HL-60 (cell line): ENCODE data around the gene ACVR2B.

Experiments used
- DNase-seq, 2 experiments: peaks; one replicate each; pipeline ENCODE4 v3.0.0-alpha.2; 2010 to 2020; ENCODE audit warnings: low read depth in 1 of 2, low spot score in 1 of 2
- H3K27ac ChIP-seq: fragments of 250-450 bp; sonication (Bioruptor Pico); replicated peaks from 2 replicates; pipeline ENCODE4 v1.5.1; 2020; ENCODE audit warnings: mild to moderate bottlenecking, moderate library complexity
- H3K27me3 ChIP-seq: fragments of 250-450 bp; sonication (Bioruptor Pico); 2 replicates; pipeline ENCODE4 v1.5.1; 2021; ENCODE audit warnings: mild to moderate bottlenecking, moderate library complexity; ENCODE audit not compliant: insufficient read depth, poor library complexity, severe bottlenecking
- H3K4me3 ChIP-seq: replicated peaks from 2 replicates; pipeline ENCODE4 v1.5.1; 2011; ENCODE audit warnings: mild to moderate bottlenecking, control low read depth, low read length; ENCODE audit not compliant: insufficient read depth
- GABPA ChIP-seq: IDR thresholded peaks from 2 replicates; pipeline ENCODE4 v1.6.1; 2012; ENCODE audit warnings: low read depth
- POLR2AphosphoS5 ChIP-seq: IDR thresholded peaks from 2 replicates; pipeline ENCODE4 v1.6.1; 2012; ENCODE audit warnings: low read depth
- SPI1 ChIP-seq: IDR thresholded peaks from 2 replicates; pipeline ENCODE4 v1.6.1; 2012; ENCODE audit warnings: low read depth, mild to moderate bottlenecking, borderline replicate concordance
- TF ChIP-seq, protein P1 (sequence below): IDR thresholded peaks from one replicate; pipeline ENCODE4 v1.5.1; 2011; ENCODE audit warnings: low read length, control low read depth, inconsistent platforms; ENCODE audit not compliant: insufficient read depth
- TF ChIP-seq, protein P2 (sequence below): IDR thresholded peaks from 2 replicates; pipeline ENCODE4 v1.6.1; 2012; ENCODE audit warnings: low read depth; ENCODE audit not compliant: insufficient replicate concordance

The ACVR2B gene

DNA sequence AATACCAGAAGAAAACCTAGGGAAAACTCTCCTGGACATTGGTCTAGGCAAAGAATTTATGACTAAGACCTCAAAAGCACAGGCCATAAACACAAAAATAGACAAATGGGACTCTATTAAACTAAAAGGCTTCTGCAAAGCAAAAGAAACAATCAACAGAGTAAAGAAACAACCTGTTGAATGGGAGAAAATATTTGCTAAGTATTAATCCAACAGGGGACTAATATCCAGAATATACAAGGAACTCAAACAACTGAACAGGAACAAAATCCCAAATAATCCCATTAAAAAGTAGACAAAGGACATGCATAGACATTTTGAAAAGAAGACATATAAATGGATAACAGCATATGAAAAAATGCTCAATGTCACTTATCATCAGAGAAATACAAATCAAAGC lies 6.9 kb upstream of the ACVR2B start:
- Histone ChIP-seq H3K27me3 (no peaks in the 10 kb centered on the region), H3K4me3 (no peak overlapping the region), H3K27ac (no peak overlapping the region)
- no peak for DNase-seq
- TF ChIP-seq SPI1, result no peak
- no peak for TF ChIP-seq GABPA
- TF ChIP-seq POLR2AphosphoS5, result no peak
- TF ChIP-seq, protein P1, sequence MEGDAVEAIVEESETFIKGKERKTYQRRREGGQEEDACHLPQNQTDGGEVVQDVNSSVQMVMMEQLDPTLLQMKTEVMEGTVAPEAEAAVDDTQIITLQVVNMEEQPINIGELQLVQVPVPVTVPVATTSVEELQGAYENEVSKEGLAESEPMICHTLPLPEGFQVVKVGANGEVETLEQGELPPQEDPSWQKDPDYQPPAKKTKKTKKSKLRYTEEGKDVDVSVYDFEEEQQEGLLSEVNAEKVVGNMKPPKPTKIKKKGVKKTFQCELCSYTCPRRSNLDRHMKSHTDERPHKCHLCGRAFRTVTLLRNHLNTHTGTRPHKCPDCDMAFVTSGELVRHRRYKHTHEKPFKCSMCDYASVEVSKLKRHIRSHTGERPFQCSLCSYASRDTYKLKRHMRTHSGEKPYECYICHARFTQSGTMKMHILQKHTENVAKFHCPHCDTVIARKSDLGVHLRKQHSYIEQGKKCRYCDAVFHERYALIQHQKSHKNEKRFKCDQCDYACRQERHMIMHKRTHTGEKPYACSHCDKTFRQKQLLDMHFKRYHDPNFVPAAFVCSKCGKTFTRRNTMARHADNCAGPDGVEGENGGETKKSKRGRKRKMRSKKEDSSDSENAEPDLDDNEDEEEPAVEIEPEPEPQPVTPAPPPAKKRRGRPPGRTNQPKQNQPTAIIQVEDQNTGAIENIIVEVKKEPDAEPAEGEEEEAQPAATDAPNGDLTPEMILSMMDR, result no peak
- TF ChIP-seq, protein P2, sequence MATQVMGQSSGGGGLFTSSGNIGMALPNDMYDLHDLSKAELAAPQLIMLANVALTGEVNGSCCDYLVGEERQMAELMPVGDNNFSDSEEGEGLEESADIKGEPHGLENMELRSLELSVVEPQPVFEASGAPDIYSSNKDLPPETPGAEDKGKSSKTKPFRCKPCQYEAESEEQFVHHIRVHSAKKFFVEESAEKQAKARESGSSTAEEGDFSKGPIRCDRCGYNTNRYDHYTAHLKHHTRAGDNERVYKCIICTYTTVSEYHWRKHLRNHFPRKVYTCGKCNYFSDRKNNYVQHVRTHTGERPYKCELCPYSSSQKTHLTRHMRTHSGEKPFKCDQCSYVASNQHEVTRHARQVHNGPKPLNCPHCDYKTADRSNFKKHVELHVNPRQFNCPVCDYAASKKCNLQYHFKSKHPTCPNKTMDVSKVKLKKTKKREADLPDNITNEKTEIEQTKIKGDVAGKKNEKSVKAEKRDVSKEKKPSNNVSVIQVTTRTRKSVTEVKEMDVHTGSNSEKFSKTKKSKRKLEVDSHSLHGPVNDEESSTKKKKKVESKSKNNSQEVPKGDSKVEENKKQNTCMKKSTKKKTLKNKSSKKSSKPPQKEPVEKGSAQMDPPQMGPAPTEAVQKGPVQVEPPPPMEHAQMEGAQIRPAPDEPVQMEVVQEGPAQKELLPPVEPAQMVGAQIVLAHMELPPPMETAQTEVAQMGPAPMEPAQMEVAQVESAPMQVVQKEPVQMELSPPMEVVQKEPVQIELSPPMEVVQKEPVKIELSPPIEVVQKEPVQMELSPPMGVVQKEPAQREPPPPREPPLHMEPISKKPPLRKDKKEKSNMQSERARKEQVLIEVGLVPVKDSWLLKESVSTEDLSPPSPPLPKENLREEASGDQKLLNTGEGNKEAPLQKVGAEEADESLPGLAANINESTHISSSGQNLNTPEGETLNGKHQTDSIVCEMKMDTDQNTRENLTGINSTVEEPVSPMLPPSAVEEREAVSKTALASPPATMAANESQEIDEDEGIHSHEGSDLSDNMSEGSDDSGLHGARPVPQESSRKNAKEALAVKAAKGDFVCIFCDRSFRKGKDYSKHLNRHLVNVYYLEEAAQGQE, result no peak

DNA sequence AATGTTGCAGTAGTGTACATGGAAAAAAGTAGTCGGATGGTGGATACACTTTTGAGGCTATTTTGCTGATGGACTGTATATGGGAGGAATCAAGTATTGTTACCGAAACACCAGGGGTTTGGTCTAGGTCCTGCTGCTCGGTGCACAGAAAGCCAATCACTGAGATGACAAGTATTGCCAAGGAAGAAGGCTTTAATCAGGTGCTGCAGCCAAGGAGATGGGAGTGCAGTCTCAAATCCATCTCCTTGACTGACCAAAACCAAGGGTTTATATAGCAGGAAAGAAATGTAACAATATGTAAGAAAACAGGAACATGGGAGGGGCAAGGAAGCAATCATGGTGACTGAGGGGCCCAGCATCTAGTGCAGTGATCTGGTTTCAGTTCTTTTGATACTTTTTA lies 2.8 kb upstream of the ACVR2B start:
- DNase-seq, result no peak
- no peak overlapping the region for H3K27ac ChIP-seq
- peaks cover 5% of the 10 kb centered on the region for H3K27me3 ChIP-seq
- TF ChIP-seq POLR2AphosphoS5 (no peak), SPI1 (no peak), GABPA (no peak)
- TF ChIP-seq, protein P1, result no peak
- TF ChIP-seq, protein P2, result no peak
- H3K4me3 ChIP-seq, result no peak overlapping the region

DNA sequence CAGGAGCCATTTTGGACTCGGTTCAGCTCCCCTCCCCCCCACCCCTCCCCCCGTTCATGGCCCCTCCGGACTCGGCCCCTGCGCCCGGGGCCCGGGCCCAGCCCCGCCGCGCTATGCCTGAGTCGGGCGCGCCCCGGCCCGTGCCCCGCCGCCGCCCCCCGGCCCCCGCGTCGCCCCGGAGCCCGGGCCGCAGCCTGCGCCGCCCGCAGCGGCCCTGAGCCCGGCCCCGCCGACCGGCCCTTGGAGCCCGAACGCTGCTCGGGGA lies 155 bp downstream of the ACVR2B start:
- Histone ChIP-seq H3K27me3 (peaks cover 5% of the 10 kb centered on the region), H3K27ac (no peak overlapping the region), H3K4me3 (peak overlapping the region; percentile 61)
- no peak for DNase-seq
- TF ChIP-seq GABPA (no peak), POLR2AphosphoS5 (no peak), SPI1 (no peak)
- TF ChIP-seq, protein P2, result no peak
- TF ChIP-seq, protein P1, result no peak
